Measurements from ENCODE around the gene VRK1. TPM values are rescaled to one million over a fixed set of nuclear protein-coding genes. Genes with fewer than 3 reads are reported as not detected.

Gene VRK1
- total RNA-seq, 1 experiment from 2014 or later: 39.1 TPM

- Histone ChIP-seq H3K79me2 (ENCODE audit: low read length) (no peaks in the 10 kb centered on the region), H3K4me3 (ENCODE audit: low read length) (no peak overlapping the region), H4K20me1 (ENCODE audit: low read length) (no peaks in the 10 kb centered on the region), H3K9me2 (replicated peaks; ENCODE audit: low read length) (no peaks in the 10 kb centered on the region), H3K27me3 (ENCODE audit: low read length) (no peaks in the 10 kb centered on the region), H3K4me1 (ENCODE audit: insufficient read depth, low read length) (no peaks in the 10 kb centered on the region), H3K9me3 (ENCODE audit: low read length) (no peaks in the 10 kb centered on the region), H3K9ac (ENCODE audit: low read length) (no peak overlapping the region), H3F3A (ENCODE audit: low read length, unreplicated experiment) (no peaks in the 10 kb centered on the region), H3K27ac (ENCODE audit: low read length) (no peak overlapping the region), H3K4me2 (ENCODE audit: low read length) (no peak overlapping the region), H2AFZ (ENCODE audit: low read length) (no peak overlapping the region), H3K36me3 (ENCODE audit: low read depth, low read length) (no peaks in the 10 kb centered on the region)
- TF ChIP-seq, protein P1, sequence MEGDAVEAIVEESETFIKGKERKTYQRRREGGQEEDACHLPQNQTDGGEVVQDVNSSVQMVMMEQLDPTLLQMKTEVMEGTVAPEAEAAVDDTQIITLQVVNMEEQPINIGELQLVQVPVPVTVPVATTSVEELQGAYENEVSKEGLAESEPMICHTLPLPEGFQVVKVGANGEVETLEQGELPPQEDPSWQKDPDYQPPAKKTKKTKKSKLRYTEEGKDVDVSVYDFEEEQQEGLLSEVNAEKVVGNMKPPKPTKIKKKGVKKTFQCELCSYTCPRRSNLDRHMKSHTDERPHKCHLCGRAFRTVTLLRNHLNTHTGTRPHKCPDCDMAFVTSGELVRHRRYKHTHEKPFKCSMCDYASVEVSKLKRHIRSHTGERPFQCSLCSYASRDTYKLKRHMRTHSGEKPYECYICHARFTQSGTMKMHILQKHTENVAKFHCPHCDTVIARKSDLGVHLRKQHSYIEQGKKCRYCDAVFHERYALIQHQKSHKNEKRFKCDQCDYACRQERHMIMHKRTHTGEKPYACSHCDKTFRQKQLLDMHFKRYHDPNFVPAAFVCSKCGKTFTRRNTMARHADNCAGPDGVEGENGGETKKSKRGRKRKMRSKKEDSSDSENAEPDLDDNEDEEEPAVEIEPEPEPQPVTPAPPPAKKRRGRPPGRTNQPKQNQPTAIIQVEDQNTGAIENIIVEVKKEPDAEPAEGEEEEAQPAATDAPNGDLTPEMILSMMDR (conservative IDR thresholded peaks at IDR 0.05; ENCODE audit: low read depth, low read length): no peak
- no peak for TF ChIP-seq EZH2 (IDR thresholded peaks at IDR 0.05; ENCODE audit: low read length, unreplicated experiment)
- no peak for TF ChIP-seq EZH2phosphoT487 (IDR thresholded peaks at IDR 0.05; ENCODE audit: borderline replicate concordance, low read length)
- BruUV-seq (replicated peaks): no TSS peak
- ChIA-PET POLR2A (ENCODE audit: unreplicated experiment) (no interaction called here), CTCF (interaction anchor here (0.6 kb wide), 1 partner anchor 11 kb away, joined by 3 read pairs; no protein-coding TSS in a partner anchor)
- intact Hi-C loops (cut with micrococcal nuclease): no loop called here
- ATAC-seq (no peak), DNase-seq (no peak)
These were observed 96.9 kb downstream of the VRK1 start for GRCh38 chr14:96893966-96894622.

GRCh38 chr14:96894966-96895365 is 97.8 kb downstream of the VRK1 start:
- no peaks in the 10 kb centered on the region for H3K79me2 ChIP-seq (ENCODE audit: low read length)
- H3K9ac ChIP-seq (ENCODE audit: low read length): no peak overlapping the region
- H3F3A ChIP-seq (ENCODE audit: low read length, unreplicated experiment): no peaks in the 10 kb centered on the region
- no peaks in the 10 kb centered on the region for H4K20me1 ChIP-seq (ENCODE audit: low read length)
- H3K27ac ChIP-seq (ENCODE audit: low read length): no peak overlapping the region
- DNase-seq (peak; percentile 7), ATAC-seq (no peak)
- BruUV-seq (replicated peaks): no TSS peak
- no peak overlapping the region for H2AFZ ChIP-seq (ENCODE audit: low read length)
- H3K9me3 ChIP-seq (ENCODE audit: low read length): no peaks in the 10 kb centered on the region
- H3K4me2 ChIP-seq (ENCODE audit: low read length): no peak overlapping the region
- TF ChIP-seq EZH2 (IDR thresholded peaks at IDR 0.05; ENCODE audit: low read length, unreplicated experiment): no peak
- TF ChIP-seq, protein P1 (conservative IDR thresholded peaks at IDR 0.05; ENCODE audit: low read depth, low read length): no peak
- TF ChIP-seq EZH2phosphoT487 (IDR thresholded peaks at IDR 0.05; ENCODE audit: borderline replicate concordance, low read length): no peak
- no peak overlapping the region for H3K4me3 ChIP-seq (ENCODE audit: low read length)
- H3K27me3 ChIP-seq (ENCODE audit: low read length): no peaks in the 10 kb centered on the region
- no peaks in the 10 kb centered on the region for H3K36me3 ChIP-seq (ENCODE audit: low read depth, low read length)
- no peaks in the 10 kb centered on the region for H3K4me1 ChIP-seq (ENCODE audit: insufficient read depth, low read length)
- ChIA-PET CTCF (no interaction called here), POLR2A (ENCODE audit: unreplicated experiment) (no interaction called here)
- H3K9me2 ChIP-seq (replicated peaks; ENCODE audit: low read length): no peaks in the 10 kb centered on the region
- intact Hi-C loops (cut with micrococcal nuclease): no loop called here

DNA sequence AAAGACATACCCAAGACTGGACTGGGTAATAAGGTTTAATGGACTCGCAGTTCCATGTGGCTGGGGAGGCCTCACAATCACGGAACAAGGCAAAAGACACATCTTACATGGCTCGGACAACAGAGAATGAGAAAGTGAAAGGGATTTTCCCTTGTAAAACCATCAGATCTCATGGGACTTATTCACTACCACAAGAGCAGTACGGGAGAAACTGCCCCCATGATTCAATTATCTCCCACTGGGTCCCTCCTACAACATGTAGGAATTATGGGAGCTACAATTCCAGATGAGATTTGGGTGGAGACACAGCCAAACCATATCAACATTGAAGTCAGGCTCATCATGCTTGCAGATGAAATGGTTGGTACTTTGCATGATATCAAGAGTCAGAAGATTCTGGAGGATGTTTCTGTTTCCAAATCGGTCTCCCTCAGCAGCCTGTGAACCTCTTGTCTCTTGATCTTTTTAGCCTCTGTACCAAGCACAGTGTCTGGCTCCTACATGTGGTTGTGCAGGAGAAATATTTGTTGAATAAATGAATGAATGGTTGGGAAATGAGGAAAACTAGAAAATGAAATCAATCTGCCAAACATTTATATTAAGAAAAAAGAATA is 98.6 kb downstream of the VRK1 start:
- H3K36me3 ChIP-seq (ENCODE audit: low read depth, low read length): no peaks in the 10 kb centered on the region
- no TSS peak for BruUV-seq (replicated peaks)
- ChIA-PET POLR2A (ENCODE audit: unreplicated experiment) (no interaction called here), CTCF (no interaction called here)
- intact Hi-C loops (cut with micrococcal nuclease): no loop called here
- H3K27ac ChIP-seq (ENCODE audit: low read length): no peak overlapping the region
- H3K9ac ChIP-seq (ENCODE audit: low read length): no peak overlapping the region
- ATAC-seq (no peak), DNase-seq (no peak)
- H3K4me3 ChIP-seq (ENCODE audit: low read length): no peak overlapping the region
- H3K79me2 ChIP-seq (ENCODE audit: low read length): no peaks in the 10 kb centered on the region
- no peak overlapping the region for H2AFZ ChIP-seq (ENCODE audit: low read length)
- H3K9me2 ChIP-seq (replicated peaks; ENCODE audit: low read length): no peaks in the 10 kb centered on the region
- H4K20me1 ChIP-seq (ENCODE audit: low read length): no peaks in the 10 kb centered on the region
- H3K4me2 ChIP-seq (ENCODE audit: low read length): no peak overlapping the region
- H3K27me3 ChIP-seq (ENCODE audit: low read length): no peaks in the 10 kb centered on the region
- H3F3A ChIP-seq (ENCODE audit: low read length, unreplicated experiment): no peaks in the 10 kb centered on the region
- TF ChIP-seq EZH2phosphoT487 (IDR thresholded peaks at IDR 0.05; ENCODE audit: borderline replicate concordance, low read length) (no peak), EZH2 (IDR thresholded peaks at IDR 0.05; ENCODE audit: low read length, unreplicated experiment) (no peak)
- TF ChIP-seq, protein P1 (conservative IDR thresholded peaks at IDR 0.05; ENCODE audit: low read depth, low read length): no peak
- no peaks in the 10 kb centered on the region for H3K9me3 ChIP-seq (ENCODE audit: low read length)
- H3K4me1 ChIP-seq (ENCODE audit: insufficient read depth, low read length): no peaks in the 10 kb centered on the region

Data from PC-3 (cell line).